K562 (cell line): ENCODE data around the gene HSPB1. TPM values are rescaled to one million over a fixed set of nuclear protein-coding genes. Genes with fewer than 3 reads are reported as not detected.
A peak's percentile ranks its signal among the peaks of the same experiment; 100 is the strongest.

Source experiments
- CHCHD3 ChIP-seq: fragments of 250-450 bp; sonication (Bioruptor Pico); IDR thresholded peaks from 2 replicates; pipeline ENCODE4 v2.1.2; 2022; ENCODE audit warnings: mild to moderate bottlenecking
- CREBBP ChIP-seq: IDR thresholded peaks from one replicate; pipeline ENCODE4 v1.6.1; 2012; ENCODE audit warnings: low read depth, mild to moderate bottlenecking, control low read depth, inconsistent platforms, low read length
- HDAC3 ChIP-seq: fragments of 450-650 bp; IDR thresholded peaks from 2 replicates; pipeline ENCODE4 v1.6.1; 2018; ENCODE audit warnings: borderline replicate concordance, mild to moderate bottlenecking, moderate library complexity; ENCODE audit not compliant: partially characterized antibody
- HDGF ChIP-seq: fragments of 450-650 bp; IDR thresholded peaks from 2 replicates; pipeline ENCODE4 v1.6.1; 2016
- HIVEP1 ChIP-seq: fragments of 250-450 bp; sonication (Bioruptor Pico); IDR thresholded peaks from 2 replicates; pipeline ENCODE4 v1.4.0; 2020; ENCODE audit warnings: mild to moderate bottlenecking
- MIER1 ChIP-seq: fragments of 450-650 bp; IDR thresholded peaks from 2 replicates; pipeline ENCODE4 v1.6.1; 2016; ENCODE audit warnings: antibody characterized with exemption, mild to moderate bottlenecking, low read depth
- MTA3 ChIP-seq: fragments of 450-650 bp; formaldehyde crosslinking; IDR thresholded peaks from 2 replicates; pipeline ENCODE4 v1.6.1; 2017; ENCODE audit warnings: mild to moderate bottlenecking, borderline replicate concordance
- NFIC ChIP-seq: fragments of 450-650 bp; IDR thresholded peaks from 2 replicates; pipeline ENCODE4 v1.6.1; 2017; ENCODE audit warnings: mild to moderate bottlenecking, inconsistent platforms
- POLR2G ChIP-seq: fragments of 200-400 bp; formaldehyde crosslinking; IDR thresholded peaks from 2 replicates; pipeline ENCODE4 v1.6.1; 2017; ENCODE audit warnings: low read depth, mild to moderate bottlenecking, antibody characterized with exemption, low read length, moderate library complexity
- TARDBP ChIP-seq: fragments of 450-650 bp; IDR thresholded peaks from 2 replicates; pipeline ENCODE4 v1.6.1; 2016
- TBL1XR1 ChIP-seq, 2 experiments: IDR thresholded peaks; 2 replicates each; pipeline ENCODE4 v1.6.1; 2012; ENCODE audit warnings: improper control_type of control experiment in 2 of 2, low read length in 2 of 2, mild to moderate bottlenecking in 1 of 2
- ZBTB7A ChIP-seq: IDR thresholded peaks from 2 replicates; pipeline ENCODE4 v1.6.1; 2011; ENCODE audit warnings: low read depth, mild to moderate bottlenecking, low read length, moderate library complexity, borderline replicate concordance; ENCODE audit not compliant: control insufficient read depth
- ZNF134 ChIP-seq: fragments of 250-450 bp; sonication (Bioruptor Pico); conservative IDR thresholded peaks from 2 replicates; pipeline ENCODE4 v1.4.0; 2020
- ZNF644 ChIP-seq: fragments of 200-800 bp; sonication (Bioruptor generic); IDR thresholded peaks from 2 replicates; pipeline ENCODE4 v1.6.1; 2016; ENCODE audit warnings: low read depth, missing genetic modification characterization, missing compliant biosample characterization
- polyA plus RNA-seq, 8 experiments: library from polyadenylated mRNA; depleted of rRNA in 4 of 8; stranded (reverse) in 5 of 8; unstranded in 3 of 8; fragments of >200 nt; fragmentation: Nextera tagmentation in 2 of 8; fragmentation: Illumina TruSeq in 1 of 8; extraction: Ambion mirVana in 2 of 8; extraction: Trizol in 1 of 8; gene quantifications; 2 replicates each; pipeline versions ENCODE4 v1.2.1 to v1.2.3, GENCODE V29; 2011 to 2014; ENCODE audit warnings: inconsistent platforms in 1 of 8, missing spikeins in 1 of 8
- total RNA-seq, 7 experiments: library from RNA; depleted of rRNA in 6 of 7; stranded (reverse); fragments of >200 nt in 6 of 7; fragmentation: Illumina TruSeq in 2 of 7; extraction: Trizol in 2 of 7; gene quantifications; 2 replicates each; pipeline versions ENCODE4 v1.2.1 to v1.2.3, GENCODE V29; 2011 to 2021; ENCODE audit warnings: low replicate concordance in 1 of 7
- TF ChIP-seq, protein P1 (sequence below): sonication (generic); formaldehyde crosslinking; IDR thresholded peaks from 2 replicates; pipeline ENCODE4 v1.5.0; 2020; ENCODE audit warnings: missing genetic modification reagents
- TF ChIP-seq, protein P2 (sequence below): sonication (generic); formaldehyde crosslinking; IDR thresholded peaks from 2 replicates; pipeline ENCODE4 v1.8.1; 2023; ENCODE audit warnings: mild to moderate bottlenecking, missing genetic modification reagents
- TF ChIP-seq, protein P3 (sequence below): conservative IDR thresholded peaks from 2 replicates; pipeline ENCODE4 v1.6.1; 2011; ENCODE audit warnings: low read depth, mild to moderate bottlenecking, low read length; ENCODE audit not compliant: control insufficient read depth
- TF ChIP-seq, protein P4 (sequence below): fragments of 250-450 bp; sonication (Bioruptor Pico); IDR thresholded peaks from 2 replicates; pipeline ENCODE4 v1.8.0; 2021; ENCODE audit warnings: borderline replicate concordance, mild to moderate bottlenecking, moderate library complexity; ENCODE audit not compliant: poor library complexity, severe bottlenecking
- TF ChIP-seq, protein P5 (sequence below): fragments of 150-350 bp; conservative IDR thresholded peaks from 2 replicates; pipeline ENCODE4 v1.6.1; 2014; ENCODE audit warnings: low read length

The HSPB1 gene
- total and polyA plus RNA-seq, 9 of the 15 experiments (the other 6 are each of a cell fraction or from before 2014, with no cell fraction given), result 27.1 to 522 (median 138) TPM

DNA sequence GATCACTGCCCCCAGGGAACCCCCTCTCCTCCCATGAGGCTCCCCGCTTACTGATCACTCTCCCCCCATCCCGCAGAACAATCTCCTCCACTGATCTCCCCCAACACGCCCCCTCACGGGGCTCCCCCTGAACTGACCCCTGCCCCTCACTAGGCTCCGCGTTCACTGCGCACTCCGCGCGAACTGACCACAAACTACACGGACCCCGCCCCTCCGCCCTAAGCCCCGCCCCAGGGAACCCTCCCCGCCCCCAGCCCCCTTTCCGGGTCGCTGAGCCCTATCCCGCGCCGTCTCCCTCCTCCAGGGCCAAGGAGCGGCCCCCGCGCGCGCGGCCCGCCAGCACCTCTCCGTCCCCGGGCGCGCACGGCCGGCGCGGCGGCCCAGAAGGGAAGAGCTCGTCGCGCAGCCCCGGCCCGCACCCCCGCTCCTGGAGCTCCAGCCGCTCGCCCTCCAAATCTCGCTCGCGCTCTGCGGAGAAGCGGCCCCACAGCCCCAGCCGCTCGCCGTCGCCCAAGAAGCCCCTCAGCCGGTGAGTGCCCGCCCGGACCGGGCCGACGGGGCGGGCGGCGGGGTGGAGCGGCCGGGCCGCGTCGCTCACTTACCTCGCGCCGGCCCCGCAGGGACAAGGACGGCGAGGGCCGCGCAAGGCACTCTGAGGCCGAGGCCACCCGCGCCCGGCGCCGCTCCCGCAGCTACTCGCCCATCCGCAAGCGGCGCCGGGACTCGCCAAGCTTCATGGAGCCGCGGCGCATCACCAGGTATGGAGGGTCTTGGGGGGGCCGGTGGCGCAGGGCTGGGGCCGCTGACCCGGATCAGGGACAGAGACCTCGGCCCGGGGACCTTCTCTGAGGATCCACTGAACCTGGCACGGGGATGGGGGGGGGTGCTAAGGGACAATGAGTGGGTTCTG, 19.9 kb upstream of the HSPB1 start (continued):
- TF ChIP-seq NFIC, result 0 out of 2 replicates have a peak, but pooled peaks have one; percentile 10
- TF ChIP-seq, protein P1, sequence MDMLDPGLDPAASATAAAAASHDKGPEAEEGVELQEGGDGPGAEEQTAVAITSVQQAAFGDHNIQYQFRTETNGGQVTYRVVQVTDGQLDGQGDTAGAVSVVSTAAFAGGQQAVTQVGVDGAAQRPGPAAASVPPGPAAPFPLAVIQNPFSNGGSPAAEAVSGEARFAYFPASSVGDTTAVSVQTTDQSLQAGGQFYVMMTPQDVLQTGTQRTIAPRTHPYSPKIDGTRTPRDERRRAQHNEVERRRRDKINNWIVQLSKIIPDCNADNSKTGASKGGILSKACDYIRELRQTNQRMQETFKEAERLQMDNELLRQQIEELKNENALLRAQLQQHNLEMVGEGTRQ (CRISPR knock-in tag), result no peak
- TF ChIP-seq TARDBP, result no peak
- no peak for TF ChIP-seq MIER1
- TF ChIP-seq HDAC3, result no peak
- TF ChIP-seq CHCHD3 (CRISPR knock-in tag), result no peak
- TF ChIP-seq MTA3, result 0 out of 2 replicates have a peak, but pooled peaks have one; percentile 32
- TF ChIP-seq, protein P2, sequence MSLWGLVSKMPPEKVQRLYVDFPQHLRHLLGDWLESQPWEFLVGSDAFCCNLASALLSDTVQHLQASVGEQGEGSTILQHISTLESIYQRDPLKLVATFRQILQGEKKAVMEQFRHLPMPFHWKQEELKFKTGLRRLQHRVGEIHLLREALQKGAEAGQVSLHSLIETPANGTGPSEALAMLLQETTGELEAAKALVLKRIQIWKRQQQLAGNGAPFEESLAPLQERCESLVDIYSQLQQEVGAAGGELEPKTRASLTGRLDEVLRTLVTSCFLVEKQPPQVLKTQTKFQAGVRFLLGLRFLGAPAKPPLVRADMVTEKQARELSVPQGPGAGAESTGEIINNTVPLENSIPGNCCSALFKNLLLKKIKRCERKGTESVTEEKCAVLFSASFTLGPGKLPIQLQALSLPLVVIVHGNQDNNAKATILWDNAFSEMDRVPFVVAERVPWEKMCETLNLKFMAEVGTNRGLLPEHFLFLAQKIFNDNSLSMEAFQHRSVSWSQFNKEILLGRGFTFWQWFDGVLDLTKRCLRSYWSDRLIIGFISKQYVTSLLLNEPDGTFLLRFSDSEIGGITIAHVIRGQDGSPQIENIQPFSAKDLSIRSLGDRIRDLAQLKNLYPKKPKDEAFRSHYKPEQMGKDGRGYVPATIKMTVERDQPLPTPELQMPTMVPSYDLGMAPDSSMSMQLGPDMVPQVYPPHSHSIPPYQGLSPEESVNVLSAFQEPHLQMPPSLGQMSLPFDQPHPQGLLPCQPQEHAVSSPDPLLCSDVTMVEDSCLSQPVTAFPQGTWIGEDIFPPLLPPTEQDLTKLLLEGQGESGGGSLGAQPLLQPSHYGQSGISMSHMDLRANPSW (CRISPR knock-in tag), result no peak
- TF ChIP-seq CREBBP, result no peak
- TF ChIP-seq, protein P3, sequence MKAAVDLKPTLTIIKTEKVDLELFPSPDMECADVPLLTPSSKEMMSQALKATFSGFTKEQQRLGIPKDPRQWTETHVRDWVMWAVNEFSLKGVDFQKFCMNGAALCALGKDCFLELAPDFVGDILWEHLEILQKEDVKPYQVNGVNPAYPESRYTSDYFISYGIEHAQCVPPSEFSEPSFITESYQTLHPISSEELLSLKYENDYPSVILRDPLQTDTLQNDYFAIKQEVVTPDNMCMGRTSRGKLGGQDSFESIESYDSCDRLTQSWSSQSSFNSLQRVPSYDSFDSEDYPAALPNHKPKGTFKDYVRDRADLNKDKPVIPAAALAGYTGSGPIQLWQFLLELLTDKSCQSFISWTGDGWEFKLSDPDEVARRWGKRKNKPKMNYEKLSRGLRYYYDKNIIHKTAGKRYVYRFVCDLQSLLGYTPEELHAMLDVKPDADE, result no peak
- TF ChIP-seq, protein P4, sequence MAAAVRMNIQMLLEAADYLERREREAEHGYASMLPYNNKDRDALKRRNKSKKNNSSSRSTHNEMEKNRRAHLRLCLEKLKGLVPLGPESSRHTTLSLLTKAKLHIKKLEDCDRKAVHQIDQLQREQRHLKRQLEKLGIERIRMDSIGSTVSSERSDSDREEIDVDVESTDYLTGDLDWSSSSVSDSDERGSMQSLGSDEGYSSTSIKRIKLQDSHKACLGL (CRISPR knock-in tag), result no peak
- no peak for TF ChIP-seq TBL1XR1 (IDR thresholded peaks at IDR 0.05; ENCODE audit: low read length in 2 of 2)
- TF ChIP-seq HIVEP1 (CRISPR knock-in tag), result no peak
- no peak for TF ChIP-seq HDGF
- TF ChIP-seq ZNF134 (CRISPR knock-in tag), result no peak
- TF ChIP-seq POLR2G, result 0 out of 2 replicates have a peak, but pooled peaks have one; percentile 18
- TF ChIP-seq, protein P5, sequence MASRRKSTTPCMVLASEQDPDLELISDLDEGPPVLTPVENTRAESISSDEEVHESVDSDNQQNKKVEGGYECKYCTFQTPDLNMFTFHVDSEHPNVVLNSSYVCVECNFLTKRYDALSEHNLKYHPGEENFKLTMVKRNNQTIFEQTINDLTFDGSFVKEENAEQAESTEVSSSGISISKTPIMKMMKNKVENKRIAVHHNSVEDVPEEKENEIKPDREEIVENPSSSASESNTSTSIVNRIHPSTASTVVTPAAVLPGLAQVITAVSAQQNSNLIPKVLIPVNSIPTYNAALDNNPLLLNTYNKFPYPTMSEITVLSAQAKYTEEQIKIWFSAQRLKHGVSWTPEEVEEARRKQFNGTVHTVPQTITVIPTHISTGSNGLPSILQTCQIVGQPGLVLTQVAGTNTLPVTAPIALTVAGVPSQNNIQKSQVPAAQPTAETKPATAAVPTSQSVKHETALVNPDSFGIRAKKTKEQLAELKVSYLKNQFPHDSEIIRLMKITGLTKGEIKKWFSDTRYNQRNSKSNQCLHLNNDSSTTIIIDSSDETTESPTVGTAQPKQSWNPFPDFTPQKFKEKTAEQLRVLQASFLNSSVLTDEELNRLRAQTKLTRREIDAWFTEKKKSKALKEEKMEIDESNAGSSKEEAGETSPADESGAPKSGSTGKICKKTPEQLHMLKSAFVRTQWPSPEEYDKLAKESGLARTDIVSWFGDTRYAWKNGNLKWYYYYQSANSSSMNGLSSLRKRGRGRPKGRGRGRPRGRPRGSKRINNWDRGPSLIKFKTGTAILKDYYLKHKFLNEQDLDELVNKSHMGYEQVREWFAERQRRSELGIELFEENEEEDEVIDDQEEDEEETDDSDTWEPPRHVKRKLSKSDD, result no peak
- TF ChIP-seq ZBTB7A, result peak; percentile 73; the same call in 1 of the 2 replicates
- TF ChIP-seq ZNF644 (tag), result no peak
